ENCODE measurements around the gene NFXL1. TPM values are rescaled to one million over a fixed set of nuclear protein-coding genes. Genes with fewer than 3 reads are reported as not detected.
A peak's percentile ranks its signal among the peaks of the same experiment; 100 is the strongest.
"Not testable (repeated sequence)": the region's sequence is repeated elsewhere in the genome, so short reads cannot be mapped to it uniquely, and the experiment has no call there.

NFXL1 gene
- total RNA-seq, 6 donors from 2014 or later, result 5.0 to 23.4 (median 10.6) TPM

DNA sequence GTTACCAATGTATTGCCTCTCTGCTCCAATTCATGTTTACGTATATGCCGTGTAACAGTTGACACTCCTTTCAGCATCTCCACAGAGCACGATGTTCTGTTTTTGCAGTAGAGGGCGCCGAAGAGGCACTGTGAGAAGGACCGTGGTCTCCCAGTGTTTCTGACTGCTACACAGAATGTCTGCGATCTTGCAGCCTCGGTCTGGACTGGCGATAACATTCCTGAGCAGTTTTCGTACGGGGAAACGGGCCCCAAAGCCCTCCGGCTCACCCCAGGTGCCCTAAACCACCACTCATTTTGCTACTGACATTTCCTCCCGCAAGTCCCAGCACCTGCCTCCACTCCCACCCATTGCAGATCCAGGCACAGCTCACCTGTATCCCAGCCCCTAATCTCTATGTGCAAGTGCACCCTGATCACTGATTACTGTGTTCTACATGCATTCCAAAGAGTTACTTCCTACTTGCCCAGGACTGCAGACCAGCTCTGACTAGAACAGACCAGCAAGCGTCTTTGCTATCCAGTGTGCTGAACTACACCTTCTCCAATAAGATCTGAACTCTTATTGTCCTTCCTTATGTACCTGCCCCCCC lies 12.4 kb upstream of the NFXL1 start:
- ATAC-seq (ENCODE audit: low FRiP score in 2 of 2), result peak; percentile 88 to 89
- 8 to 13% methylated on average over 15 of the region's 15 CpGs for WGBS, 2 donors

DNA sequence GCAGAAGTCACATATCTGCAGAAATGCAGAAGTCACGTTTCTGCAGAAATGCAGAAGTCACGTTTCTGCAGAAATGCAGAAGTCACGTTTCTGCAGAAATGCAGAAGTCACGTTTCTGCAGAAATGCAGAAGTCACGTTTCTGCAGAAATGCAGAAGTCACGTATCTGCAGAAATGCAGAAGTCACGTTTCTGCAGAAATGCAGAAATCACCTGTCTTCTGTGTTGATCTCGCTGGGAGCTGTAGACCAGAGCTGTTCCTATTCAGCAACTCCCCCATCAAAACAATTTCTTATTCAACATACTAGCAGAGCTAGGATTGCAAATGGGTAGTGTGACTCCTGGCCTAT lies 8.9 kb upstream of the NFXL1 start:
- ATAC-seq (ENCODE audit: low FRiP score in 2 of 2), result not testable (repeated sequence)
- WGBS, 2 donors, result 61 to 72% methylated on average over 8 of the region's 8 CpGs

More for the DNA sequence above, 12.4 kb upstream of the NFXL1 start:
- H3K4me3 ChIP-seq, result no peak overlapping the region
- no peaks in the 10 kb centered on the region for H3K9me3 ChIP-seq
- DNase-seq, result peak in 1 of 2 donors; percentile 61
- no peak overlapping the region for H3K27ac ChIP-seq
- H3K36me3 ChIP-seq, result no peaks in the 10 kb centered on the region
- TF ChIP-seq EP300 (IDR thresholded peaks at IDR 0.05), result no peak
- TF ChIP-seq, protein P1, sequence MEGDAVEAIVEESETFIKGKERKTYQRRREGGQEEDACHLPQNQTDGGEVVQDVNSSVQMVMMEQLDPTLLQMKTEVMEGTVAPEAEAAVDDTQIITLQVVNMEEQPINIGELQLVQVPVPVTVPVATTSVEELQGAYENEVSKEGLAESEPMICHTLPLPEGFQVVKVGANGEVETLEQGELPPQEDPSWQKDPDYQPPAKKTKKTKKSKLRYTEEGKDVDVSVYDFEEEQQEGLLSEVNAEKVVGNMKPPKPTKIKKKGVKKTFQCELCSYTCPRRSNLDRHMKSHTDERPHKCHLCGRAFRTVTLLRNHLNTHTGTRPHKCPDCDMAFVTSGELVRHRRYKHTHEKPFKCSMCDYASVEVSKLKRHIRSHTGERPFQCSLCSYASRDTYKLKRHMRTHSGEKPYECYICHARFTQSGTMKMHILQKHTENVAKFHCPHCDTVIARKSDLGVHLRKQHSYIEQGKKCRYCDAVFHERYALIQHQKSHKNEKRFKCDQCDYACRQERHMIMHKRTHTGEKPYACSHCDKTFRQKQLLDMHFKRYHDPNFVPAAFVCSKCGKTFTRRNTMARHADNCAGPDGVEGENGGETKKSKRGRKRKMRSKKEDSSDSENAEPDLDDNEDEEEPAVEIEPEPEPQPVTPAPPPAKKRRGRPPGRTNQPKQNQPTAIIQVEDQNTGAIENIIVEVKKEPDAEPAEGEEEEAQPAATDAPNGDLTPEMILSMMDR (IDR thresholded peaks at IDR 0.05), result peak; percentile 26 to 57 (median 48)
- H3K27me3 ChIP-seq, result no peaks in the 10 kb centered on the region
- peaks cover 0 to 13% (median 7%) of the 10 kb centered on the region in 4 donors for H3K4me1 ChIP-seq

DNA sequence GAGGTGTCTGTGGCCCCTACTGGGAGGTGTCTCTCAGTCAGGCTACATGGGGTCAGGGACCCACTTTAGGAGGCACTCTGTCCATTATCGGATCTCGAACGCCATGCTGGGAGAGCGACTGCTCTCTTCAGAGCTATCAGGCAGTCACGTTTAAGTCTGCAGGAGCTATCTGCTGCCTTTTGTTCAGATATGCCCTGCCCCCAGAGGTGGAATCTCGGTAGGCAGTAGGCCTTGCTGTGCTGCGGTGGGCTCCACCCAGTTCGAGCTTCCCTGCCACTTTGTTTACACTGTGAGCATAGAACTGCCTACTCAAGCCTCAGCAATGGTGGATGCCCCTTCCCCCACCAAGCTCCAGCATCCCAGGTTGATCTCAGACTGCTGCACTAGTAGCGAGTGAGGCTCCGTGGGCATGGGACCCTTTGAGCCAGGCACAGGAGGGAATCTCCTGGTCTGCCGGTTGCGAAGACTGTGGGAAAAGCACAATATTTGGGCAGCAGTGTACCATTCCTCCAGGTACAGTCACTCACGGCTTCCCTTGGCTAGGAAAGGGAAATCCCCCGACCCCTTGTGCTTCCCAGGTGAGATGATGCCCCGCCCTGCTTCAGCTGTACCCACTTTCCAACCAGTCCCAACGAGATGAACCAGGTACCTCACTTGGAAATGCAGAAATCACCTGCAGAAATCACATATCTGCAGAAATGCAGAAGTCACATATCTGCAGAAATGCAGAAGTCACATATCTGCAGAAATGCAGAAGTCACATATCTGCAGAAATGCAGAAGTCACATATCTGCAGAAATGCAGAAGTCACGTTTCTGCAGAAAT lies 8.3 kb upstream of the NFXL1 start:
- WGBS, 2 donors, result 52 to 69% methylated on average over 3 to 16 of the region's 17 CpGs
- H3K27ac ChIP-seq; ATAC-seq (ENCODE audit: low FRiP score in 2 of 2); H3K27me3 ChIP-seq; H3K4me3 ChIP-seq; H3K36me3 ChIP-seq; H3K4me1 ChIP-seq; DNase-seq; H3K9me3 ChIP-seq: not testable (repeated sequence)

More for the DNA sequence above, 8.9 kb upstream of the NFXL1 start:
- not testable (repeated sequence) for H3K9me3 ChIP-seq, DNase-seq, H3K4me1 ChIP-seq, H3K27me3 ChIP-seq, H3K36me3 ChIP-seq, H3K4me3 ChIP-seq, H3K27ac ChIP-seq

DNA sequence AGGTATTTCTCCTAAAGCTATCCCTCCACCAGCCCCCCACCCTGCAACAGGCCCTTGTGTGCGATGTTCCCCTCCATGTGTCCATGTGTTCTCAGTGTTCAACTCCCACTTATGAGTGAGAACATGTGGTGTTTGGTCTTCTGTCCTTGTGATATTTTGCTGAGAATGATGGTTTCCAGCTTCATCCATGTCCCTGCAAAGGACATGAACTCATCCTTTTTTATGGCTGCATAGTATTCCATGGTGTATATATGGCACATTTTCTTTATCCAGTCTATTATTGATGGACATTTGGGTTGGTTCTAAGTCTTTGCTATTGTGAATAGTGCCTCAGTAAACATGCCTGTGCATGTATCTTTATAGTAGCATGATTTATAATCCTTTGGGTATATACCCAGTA lies 2.8 kb upstream of the NFXL1 start:
- not testable (repeated sequence) for ATAC-seq (ENCODE audit: low FRiP score in 2 of 2); H3K27me3 ChIP-seq; H3K9me3 ChIP-seq; H3K27ac ChIP-seq; H3K36me3 ChIP-seq; DNase-seq; H3K4me3 ChIP-seq
- WGBS, 2 donors, result 100% methylated on average over 1 of the region's 1 CpG
- peaks cover 5 to 21% (median 17%) of the 10 kb centered on the region in 4 donors for H3K4me1 ChIP-seq

DNA sequence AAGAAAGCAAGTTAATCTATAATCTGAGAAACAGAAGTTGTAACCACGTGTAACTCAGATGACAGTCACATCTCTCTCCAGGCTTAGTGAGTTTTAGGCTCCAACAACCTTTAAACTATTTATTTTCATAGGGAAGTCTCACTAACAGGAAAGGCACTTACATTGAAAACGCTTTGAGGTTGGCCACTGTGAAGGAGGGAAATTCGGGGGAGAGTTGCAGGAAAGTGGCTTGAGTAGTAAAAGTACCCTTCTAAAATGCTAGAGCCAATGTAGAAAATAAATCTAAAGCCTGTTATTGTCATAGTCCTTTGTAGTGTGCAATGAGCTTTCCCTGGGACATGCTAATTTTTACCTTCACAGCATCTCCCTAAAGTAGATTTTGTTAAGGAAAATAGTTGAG lies 995 bp upstream of the NFXL1 start:
- Histone ChIP-seq H3K4me1 (peaks cover 9 to 26% (median 22%) of the 10 kb centered on the region in 4 donors), H3K36me3 (peaks cover 0 to 11% (median under 1%) of the 10 kb centered on the region in 4 donors), H3K27me3 (no peaks in the 10 kb centered on the region), H3K27ac (no peak overlapping the region), H3K9me3 (no peaks in the 10 kb centered on the region), H3K4me3 (no peak overlapping the region)
- ATAC-seq (ENCODE audit: low FRiP score in 2 of 2), result no peak
- TF ChIP-seq POLR2AphosphoS5 (IDR thresholded peaks at IDR 0.05), result no peak
- TF ChIP-seq EP300 (IDR thresholded peaks at IDR 0.05), result no peak
- no peak for TF ChIP-seq POLR2A (IDR thresholded peaks at IDR 0.05)
- TF ChIP-seq, protein P1 (IDR thresholded peaks at IDR 0.05), result no peak
- 21 to 43% methylated on average over 3 of the region's 3 CpGs for WGBS, 2 donors
- DNase-seq, result no peak

DNA sequence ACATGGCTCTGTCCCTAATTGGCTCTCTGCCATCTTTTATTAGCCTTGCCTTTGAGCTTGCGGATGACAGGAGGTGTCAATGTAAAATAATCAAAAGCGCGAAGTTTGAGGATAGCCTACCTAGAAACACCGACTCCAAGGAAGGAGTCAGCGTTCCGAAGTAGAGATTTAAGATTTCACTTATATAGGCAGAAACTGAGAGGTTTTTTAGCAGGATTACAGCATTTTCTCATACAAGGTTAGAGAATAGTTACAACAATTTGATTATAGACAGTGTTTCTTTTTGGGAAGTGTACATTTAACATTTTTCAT lies 499 bp upstream of the NFXL1 start:
- Histone ChIP-seq H3K9me3 (no peaks in the 10 kb centered on the region), H3K4me1 (peaks cover 9 to 26% (median 22%) of the 10 kb centered on the region in 4 donors), H3K27me3 (no peaks in the 10 kb centered on the region), H3K4me3 (peak overlapping the region; percentile 79 to 94 (median 84)), H3K27ac (peak overlapping the region in 2 of 4 donors; percentile 86 to 90), H3K36me3 (peaks cover 0 to 16% (median 4%) of the 10 kb centered on the region in 4 donors)
- TF ChIP-seq, protein P1 (IDR thresholded peaks at IDR 0.05), result no peak
- TF ChIP-seq POLR2AphosphoS5 (IDR thresholded peaks at IDR 0.05) (no peak), POLR2A (IDR thresholded peaks at IDR 0.05) (no peak), EP300 (IDR thresholded peaks at IDR 0.05) (no peak)
- 1 to 2% methylated on average over 6 of the region's 6 CpGs for WGBS, 2 donors
- no peak for DNase-seq
- no peak for ATAC-seq (ENCODE audit: low FRiP score in 2 of 2)
